HG03565 (cell line): ENCODE data around the gene PTPRZ1.

ENCODE experiments used
- ATAC-seq: cut with Tn5 transposase; IDR thresholded peaks from one replicate; pipeline ENCODE4 v1.9.1; 2021; ENCODE audit warnings: mild to moderate bottlenecking, moderate library complexity; ENCODE audit not compliant: unreplicated experiment

PTPRZ1 gene

GRCh38 chr7:121890833-121891232 is 17.9 kb downstream of the PTPRZ1 start:
- no peak for ATAC-seq

DNA sequence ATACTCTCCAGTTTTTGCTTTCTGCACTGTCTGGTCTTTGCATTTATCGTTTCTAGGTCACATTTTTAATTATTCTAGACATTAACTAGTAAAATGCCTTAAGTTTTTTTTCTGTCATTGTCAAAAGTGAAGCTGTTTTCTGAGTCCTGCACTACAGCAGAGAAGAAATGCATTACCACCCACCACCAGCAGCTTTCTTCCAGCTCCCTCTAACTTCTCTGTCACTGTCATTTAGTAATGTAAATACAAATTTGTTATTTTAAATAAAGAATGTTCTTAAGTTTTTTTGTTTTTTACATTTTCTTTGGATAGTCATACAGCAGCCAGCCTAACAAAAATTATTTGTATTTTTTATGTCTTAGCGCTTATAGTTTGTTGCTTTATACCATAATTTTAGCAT is 18.8 kb downstream of the PTPRZ1 start:
- no peak for ATAC-seq

GRCh38 chr7:121901026-121901425 is 28.1 kb downstream of the PTPRZ1 start:
- peak; percentile 76 for ATAC-seq

DNA sequence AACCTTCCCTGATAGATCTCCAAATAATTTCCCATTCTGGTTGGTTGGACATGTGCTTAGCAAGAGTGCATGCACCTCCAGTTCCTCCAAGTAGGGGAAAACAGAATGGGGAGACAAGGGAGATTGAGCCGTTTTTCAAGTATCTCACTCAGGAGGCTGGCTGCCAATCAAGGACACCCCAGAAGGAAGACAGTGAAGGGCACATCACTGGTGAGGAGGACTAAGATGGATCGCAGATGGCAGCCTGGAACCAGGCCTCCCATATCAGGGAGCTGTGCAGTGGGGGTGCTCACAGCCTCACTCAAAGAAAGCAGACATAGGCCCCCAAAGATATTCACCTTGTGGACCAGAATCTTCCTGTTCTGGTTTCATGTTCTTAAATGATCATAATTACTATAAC is 31.2 kb downstream of the PTPRZ1 start:
- no peak for ATAC-seq

GRCh38 chr7:121908042-121908441 is 35.1 kb downstream of the PTPRZ1 start:
- no peak for ATAC-seq

GRCh38 chr7:121909716-121910345 is 36.9 kb downstream of the PTPRZ1 start:
- no peak for ATAC-seq

DNA sequence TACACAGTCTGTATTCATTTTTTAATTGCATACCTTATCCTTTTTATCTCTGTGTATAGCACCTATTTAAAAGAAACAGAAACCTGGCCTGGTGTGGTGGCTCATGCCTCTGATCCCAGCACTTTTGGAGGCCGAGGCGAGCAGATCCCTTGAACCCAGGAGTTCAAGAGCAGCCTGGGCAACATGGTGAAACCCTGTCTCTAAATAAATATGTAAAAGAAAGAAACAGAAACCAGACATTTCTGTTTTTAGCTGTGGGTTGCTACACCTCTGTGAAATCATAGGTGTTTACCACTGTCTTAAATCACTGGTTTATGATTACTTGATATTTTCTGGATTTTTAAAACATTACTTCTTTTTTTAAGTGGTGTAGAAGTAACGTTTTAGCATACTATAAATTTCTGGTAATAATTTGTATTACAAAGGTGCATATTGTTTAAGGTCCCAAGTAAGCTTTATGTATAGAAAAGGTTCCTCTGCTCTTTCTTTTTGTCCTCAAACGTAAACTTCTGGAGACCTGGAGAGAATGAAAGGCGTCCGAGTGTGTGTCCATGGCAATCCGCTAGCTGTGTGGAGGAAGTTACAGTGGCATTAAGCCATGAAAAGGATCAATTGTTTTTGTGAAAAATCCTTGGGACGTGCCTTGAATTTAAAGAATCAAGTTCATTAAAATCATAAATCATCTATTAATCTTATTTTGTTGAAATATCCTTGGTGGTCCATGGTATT is 41.1 kb downstream of the PTPRZ1 start:
- no peak for ATAC-seq

GRCh38 chr7:121914676-121915279 is 41.8 kb downstream of the PTPRZ1 start:
- no peak for ATAC-seq

GRCh38 chr7:121916211-121916610 is 43.2 kb downstream of the PTPRZ1 start:
- no peak for ATAC-seq

DNA sequence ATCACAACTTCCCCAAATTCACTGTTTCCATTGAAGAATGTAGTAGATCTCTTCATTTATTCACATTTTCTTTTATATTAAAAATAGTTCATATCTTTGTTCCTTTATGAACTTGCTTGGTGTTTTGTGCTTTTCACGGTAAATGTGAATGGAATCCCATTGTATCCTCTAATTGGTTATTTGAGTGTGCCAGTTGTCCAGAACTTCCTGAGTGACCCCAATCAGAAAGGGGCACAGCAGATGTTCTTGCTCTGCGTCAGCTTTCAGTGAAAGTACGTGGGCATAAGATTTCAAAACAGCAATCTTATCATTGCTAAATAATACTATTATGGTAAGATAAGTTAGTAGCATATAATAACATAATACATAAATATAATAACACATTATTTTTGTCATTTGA is 47.0 kb downstream of the PTPRZ1 start:
- ATAC-seq = no peak

- ATAC-seq = no peak
Observed at GRCh38 chr7:121924269-121925186, 51.6 kb downstream of the PTPRZ1 start.

DNA sequence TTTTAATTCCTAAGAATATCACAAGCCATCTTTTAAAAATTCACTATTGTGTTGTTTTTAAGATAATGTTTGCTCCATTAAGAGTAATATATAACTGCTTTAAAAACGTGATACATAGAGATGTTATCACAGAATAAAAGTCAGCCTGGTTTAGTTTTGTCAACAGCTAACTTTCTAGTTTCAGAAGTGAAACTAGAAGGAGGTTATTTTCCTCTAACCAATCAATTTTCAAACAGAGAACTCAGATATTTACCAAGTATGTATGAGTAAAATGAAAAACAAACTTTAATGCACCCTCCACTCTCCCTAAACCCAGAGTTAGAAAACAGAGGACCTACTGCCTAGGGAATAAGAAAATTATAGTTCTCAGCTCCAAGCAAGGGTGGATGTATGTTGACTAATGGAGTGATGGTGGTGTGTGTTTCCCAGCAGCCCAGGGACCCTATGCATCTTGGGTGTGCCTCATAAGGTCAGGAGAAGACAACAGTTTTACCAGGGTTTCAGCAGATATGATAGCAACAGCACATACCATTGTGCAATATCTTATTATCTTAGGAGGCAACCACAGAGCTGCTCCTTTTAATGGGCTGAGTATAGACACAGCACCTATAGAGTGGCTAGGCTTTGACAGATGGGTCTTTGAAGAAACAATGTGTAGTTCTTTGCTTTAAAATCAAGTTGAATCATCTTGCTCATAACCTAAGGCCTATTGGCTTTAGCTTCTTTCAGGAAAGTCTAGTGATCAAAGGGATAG is 58.4 kb downstream of the PTPRZ1 start:
- no peak for ATAC-seq

- ATAC-seq = no peak
Observed at GRCh38 chr7:121932768-121933167, 59.8 kb downstream of the PTPRZ1 start.

GRCh38 chr7:121936951-121937623 is 64.1 kb downstream of the PTPRZ1 start:
- no peak for ATAC-seq

GRCh38 chr7:121938429-121938996 is 65.6 kb downstream of the PTPRZ1 start:
- ATAC-seq = no peak

DNA sequence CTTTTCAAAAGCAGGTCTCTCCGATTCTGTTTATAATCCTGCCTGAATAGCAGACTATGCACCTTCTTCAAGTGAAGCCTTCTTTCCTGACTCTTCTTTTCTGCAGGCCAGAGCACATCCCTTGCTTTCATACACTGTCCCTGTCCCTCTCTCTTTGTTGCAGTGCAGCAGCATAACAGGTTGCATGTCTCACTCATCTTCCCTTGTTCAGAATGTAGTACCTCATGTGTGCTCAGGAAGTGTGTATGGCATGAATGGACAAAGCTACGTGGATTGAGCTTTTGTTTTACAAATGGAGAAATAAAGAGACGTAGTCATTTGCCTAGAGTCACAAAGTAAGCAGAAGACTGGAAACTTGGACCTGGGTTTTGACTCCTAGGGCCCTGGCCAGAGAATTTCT is 68.0 kb downstream of the PTPRZ1 start:
- no peak for ATAC-seq

GRCh38 chr7:121941830-121942229 is 68.9 kb downstream of the PTPRZ1 start:
- ATAC-seq = no peak

DNA sequence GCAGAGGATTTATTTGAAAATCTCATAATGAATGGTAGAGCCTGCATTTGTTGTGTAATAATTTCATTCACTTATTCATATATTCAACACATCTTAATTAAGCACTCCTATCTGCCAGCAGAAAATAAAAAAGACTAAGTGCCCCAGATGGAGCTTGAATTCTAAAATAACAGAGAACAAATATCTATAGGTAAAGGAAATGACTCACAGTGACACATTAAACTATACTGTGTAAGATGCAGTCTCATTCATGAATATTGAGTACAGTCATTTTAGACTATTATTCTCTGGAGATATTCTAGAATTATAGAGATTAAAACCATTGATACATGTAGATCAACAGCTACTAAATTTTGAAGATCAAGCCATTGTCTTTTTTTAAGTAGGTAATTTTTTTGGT is 72.1 kb downstream of the PTPRZ1 start:
- ATAC-seq = no peak

DNA sequence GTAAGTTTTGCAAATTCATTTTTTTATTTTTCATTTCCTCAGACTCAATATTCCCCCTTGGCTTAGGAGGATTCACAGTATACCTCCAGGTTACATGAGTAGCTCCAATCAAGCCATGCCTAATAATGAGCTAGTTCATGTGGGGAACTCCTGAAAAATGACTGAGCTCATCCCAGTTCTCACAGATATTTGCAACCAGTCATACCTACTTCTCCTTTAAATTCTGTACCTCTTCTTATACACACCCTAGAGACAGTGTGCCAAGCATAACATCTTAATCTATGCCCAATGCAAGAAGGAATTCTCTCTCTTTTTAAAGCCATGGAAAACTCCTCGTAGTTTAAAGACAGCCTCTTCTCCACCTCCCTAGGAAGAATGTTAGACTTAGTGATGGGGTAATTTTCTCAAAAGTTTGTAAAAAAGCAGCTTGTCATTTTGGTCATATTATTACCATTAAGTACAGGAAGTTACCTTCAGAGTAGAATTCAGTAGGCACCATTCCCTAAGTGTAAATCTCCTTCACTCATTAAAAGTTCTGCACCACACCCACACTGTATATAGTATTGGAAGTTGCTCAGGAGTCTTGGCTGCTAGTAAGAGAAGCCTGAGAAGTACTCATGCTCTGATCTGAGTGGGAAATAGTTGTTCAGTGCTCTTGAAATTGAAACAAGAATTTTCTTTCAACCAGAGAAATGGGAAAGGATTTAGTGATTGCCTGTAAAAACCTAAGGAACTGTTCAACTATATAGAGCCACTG is 72.7 kb downstream of the PTPRZ1 start:
- no peak for ATAC-seq
